Hepatocyte (in vitro differentiated cells): ENCODE results near the gene ENGASE. TPM values are rescaled to one million over a fixed set of nuclear protein-coding genes. Genes with fewer than 3 reads are reported as not detected.

Experiments used
- DNase-seq: peaks from one replicate; pipeline ENCODE4 v3.0.0-alpha.2; 2016; ENCODE audit warnings: low spot score
- H2AFZ ChIP-seq: fragments of 200-600 bp; sonication (generic); 2 replicates; pipeline ENCODE4 v1.6.0; 2016; ENCODE audit warnings: antibody characterized with exemption, mild to moderate bottlenecking
- H3K27ac ChIP-seq: fragments of 200-600 bp; sonication (generic); 2 replicates; pipeline ENCODE4 v1.5.1; 2016; ENCODE audit warnings: mild to moderate bottlenecking
- H3K27me3 ChIP-seq: fragments of 200-600 bp; sonication (generic); 2 replicates; pipeline ENCODE4 v1.6.1; 2016
- H3K36me3 ChIP-seq: fragments of 200-600 bp; sonication (generic); replicated peaks from 2 replicates; pipeline ENCODE4 v1.5.1; 2016; ENCODE audit warnings: low read depth; ENCODE audit not compliant: insufficient read depth
- H3K4me1 ChIP-seq: fragments of 200-600 bp; sonication (generic); 2 replicates; pipeline ENCODE4 v1.5.1; 2016; ENCODE audit warnings: mild to moderate bottlenecking, moderate library complexity; ENCODE audit not compliant: insufficient read depth
- H3K4me2 ChIP-seq: fragments of 200-600 bp; sonication (generic); 2 replicates; pipeline ENCODE4 v1.6.0; 2016
- H3K4me3 ChIP-seq: fragments of 200-600 bp; sonication (generic); 2 replicates; pipeline ENCODE4 v1.5.1; 2016; ENCODE audit warnings: mild to moderate bottlenecking
- H3K79me2 ChIP-seq: fragments of 200-600 bp; sonication (generic); 2 replicates; pipeline ENCODE4 v1.6.0; 2017; ENCODE audit warnings: mild to moderate bottlenecking
- H3K9me2 ChIP-seq: fragments of 200-600 bp; sonication (generic); replicated peaks from 2 replicates; pipeline ENCODE4 v1.6.0; 2017; ENCODE audit warnings: mild to moderate bottlenecking; ENCODE audit not compliant: insufficient read depth
- H3K9me3 ChIP-seq: fragments of 200-600 bp; sonication (generic); 2 replicates; pipeline ENCODE4 v1.5.1; 2016; ENCODE audit warnings: low read depth, mild to moderate bottlenecking
- H4K20me1 ChIP-seq: fragments of 200-600 bp; sonication (generic); 2 replicates; pipeline ENCODE4 v1.6.0; 2016; ENCODE audit warnings: mild to moderate bottlenecking; ENCODE audit not compliant: insufficient read depth, poor library complexity, severe bottlenecking
- EZH2 ChIP-seq: fragments of 200-600 bp; sonication (generic); IDR thresholded peaks from 2 replicates; pipeline ENCODE4 v1.6.1; 2016; ENCODE audit warnings: antibody characterized with exemption, mild to moderate bottlenecking, borderline replicate concordance
- EZH2phosphoT487 ChIP-seq: fragments of 200-600 bp; sonication (generic); IDR thresholded peaks from one replicate; pipeline ENCODE4 v1.6.1; 2018; ENCODE audit warnings: antibody characterized with exemption, mild to moderate bottlenecking, low read depth, moderate library complexity; ENCODE audit not compliant: unreplicated experiment, severe bottlenecking
- WGBS: methylation state at CpG from one replicate; pipeline ENCODE4 v1.1.6; 2016; ENCODE audit warnings: low lambda C conversion rate; ENCODE audit errors: missing lambda C conversion rate; 5-methylcytosine and 5-hydroxymethylcytosine counted together
- polyA plus RNA-seq: library from polyadenylated mRNA; unstranded; fragments of >200 nt; fragmentation: Nextera tagmentation; extraction: Ambion mirVana; gene quantifications from 2 replicates; pipeline ENCODE4 v1.2.1, GENCODE V29; 2016
- total RNA-seq: library from RNA; depleted of rRNA; stranded (reverse); fragments of >200 nt; gene quantifications from 2 replicates; pipeline ENCODE4 v1.2.3, GENCODE V29; 2014
- TF ChIP-seq, protein P1 (sequence below): fragments of 200-600 bp; sonication (generic); IDR thresholded peaks from 2 replicates; pipeline ENCODE4 v1.5.1; 2016; ENCODE audit warnings: antibody characterized with exemption, mild to moderate bottlenecking; ENCODE audit not compliant: poor library complexity

The ENGASE gene, protein sequence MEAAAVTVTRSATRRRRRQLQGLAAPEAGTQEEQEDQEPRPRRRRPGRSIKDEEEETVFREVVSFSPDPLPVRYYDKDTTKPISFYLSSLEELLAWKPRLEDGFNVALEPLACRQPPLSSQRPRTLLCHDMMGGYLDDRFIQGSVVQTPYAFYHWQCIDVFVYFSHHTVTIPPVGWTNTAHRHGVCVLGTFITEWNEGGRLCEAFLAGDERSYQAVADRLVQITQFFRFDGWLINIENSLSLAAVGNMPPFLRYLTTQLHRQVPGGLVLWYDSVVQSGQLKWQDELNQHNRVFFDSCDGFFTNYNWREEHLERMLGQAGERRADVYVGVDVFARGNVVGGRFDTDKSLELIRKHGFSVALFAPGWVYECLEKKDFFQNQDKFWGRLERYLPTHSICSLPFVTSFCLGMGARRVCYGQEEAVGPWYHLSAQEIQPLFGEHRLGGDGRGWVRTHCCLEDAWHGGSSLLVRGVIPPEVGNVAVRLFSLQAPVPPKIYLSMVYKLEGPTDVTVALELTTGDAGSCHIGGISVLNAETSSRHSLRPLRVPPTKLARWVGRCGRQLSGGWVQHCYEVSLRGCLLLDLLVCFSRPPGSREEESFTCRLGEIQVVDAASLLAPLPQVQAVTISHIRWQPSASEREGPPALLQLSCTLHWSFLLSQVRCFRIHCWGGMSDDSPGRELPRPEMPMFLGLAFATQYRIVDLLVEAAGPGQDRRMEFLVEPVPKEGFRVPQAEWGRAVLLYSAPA
- total RNA-seq: 17.5 and 34.0 TPM in 2 replicates
- polyA plus RNA-seq: 24.4 and 46.2 TPM in 2 replicates

DNA sequence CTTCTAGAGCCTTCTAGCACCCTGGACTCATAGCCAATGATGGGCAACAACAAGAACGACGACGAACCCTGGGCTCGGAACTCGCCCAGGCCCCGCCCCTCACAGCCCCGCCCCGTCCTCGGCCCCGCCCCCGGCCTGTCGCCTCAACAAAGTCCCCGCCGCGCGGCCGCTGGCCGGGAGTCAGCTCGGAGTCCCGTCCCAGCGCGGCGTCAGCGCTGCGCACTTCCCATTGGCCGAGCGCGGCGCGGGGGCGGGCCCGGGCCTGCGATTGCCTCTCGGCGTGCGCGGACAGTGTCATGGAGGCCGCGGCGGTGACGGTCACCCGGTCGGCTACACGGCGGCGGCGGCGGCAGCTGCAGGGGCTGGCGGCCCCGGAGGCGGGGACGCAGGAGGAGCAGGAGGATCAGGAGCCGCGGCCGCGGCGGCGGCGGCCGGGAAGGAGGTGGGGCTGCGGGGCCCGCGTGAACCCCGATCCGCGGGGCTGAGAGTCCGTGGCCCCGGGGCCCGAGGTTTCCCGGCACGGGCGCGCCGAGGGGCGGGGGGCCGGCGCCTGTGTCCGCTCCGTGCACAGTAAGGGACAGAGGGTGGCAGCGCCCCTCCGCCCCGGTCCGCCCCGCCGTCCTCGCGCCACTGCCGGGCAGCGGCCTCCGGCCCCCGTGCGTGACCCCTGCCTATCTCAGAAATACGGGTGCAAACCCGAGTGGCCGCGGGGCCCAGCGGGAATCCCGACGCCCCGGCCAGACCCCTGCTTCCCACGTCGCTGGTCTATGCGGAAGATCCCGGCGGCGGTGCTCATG, at the start of gene ENGASE:
Gene ENGASE, plus strand, starts transcription at position 176 of the 797 bp plus-strand sequence. Its CDS starts 121 bp downstream, at position 297.
- Histone ChIP-seq H3K4me2 (peak within 1 kb of the TSS; percentile 96), H4K20me1 (no peaks in the 10 kb centered on the region), H3K4me3 (peak within 1 kb of the TSS; percentile 63), H3K27me3 (no peaks in the 10 kb centered on the region), H3K4me1 (peaks cover 11% of the 10 kb centered on the region), H3K36me3 (no peaks in the 10 kb centered on the region), H2AFZ (peak within 1 kb of the TSS; percentile 65), H3K9me2 (no peaks in the 10 kb centered on the region), H3K9me3 (no peaks in the 10 kb centered on the region), H3K79me2 (peaks cover 9% of the 10 kb centered on the region), H3K27ac (peak within 1 kb of the TSS; percentile 90)
- peak; percentile 98 for DNase-seq
- WGBS: under 1% methylated on average over 80 of the region's 106 CpGs
- TF ChIP-seq EZH2phosphoT487: no peak
- no peak for TF ChIP-seq EZH2
- TF ChIP-seq, protein P1, sequence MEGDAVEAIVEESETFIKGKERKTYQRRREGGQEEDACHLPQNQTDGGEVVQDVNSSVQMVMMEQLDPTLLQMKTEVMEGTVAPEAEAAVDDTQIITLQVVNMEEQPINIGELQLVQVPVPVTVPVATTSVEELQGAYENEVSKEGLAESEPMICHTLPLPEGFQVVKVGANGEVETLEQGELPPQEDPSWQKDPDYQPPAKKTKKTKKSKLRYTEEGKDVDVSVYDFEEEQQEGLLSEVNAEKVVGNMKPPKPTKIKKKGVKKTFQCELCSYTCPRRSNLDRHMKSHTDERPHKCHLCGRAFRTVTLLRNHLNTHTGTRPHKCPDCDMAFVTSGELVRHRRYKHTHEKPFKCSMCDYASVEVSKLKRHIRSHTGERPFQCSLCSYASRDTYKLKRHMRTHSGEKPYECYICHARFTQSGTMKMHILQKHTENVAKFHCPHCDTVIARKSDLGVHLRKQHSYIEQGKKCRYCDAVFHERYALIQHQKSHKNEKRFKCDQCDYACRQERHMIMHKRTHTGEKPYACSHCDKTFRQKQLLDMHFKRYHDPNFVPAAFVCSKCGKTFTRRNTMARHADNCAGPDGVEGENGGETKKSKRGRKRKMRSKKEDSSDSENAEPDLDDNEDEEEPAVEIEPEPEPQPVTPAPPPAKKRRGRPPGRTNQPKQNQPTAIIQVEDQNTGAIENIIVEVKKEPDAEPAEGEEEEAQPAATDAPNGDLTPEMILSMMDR: no peak

DNA sequence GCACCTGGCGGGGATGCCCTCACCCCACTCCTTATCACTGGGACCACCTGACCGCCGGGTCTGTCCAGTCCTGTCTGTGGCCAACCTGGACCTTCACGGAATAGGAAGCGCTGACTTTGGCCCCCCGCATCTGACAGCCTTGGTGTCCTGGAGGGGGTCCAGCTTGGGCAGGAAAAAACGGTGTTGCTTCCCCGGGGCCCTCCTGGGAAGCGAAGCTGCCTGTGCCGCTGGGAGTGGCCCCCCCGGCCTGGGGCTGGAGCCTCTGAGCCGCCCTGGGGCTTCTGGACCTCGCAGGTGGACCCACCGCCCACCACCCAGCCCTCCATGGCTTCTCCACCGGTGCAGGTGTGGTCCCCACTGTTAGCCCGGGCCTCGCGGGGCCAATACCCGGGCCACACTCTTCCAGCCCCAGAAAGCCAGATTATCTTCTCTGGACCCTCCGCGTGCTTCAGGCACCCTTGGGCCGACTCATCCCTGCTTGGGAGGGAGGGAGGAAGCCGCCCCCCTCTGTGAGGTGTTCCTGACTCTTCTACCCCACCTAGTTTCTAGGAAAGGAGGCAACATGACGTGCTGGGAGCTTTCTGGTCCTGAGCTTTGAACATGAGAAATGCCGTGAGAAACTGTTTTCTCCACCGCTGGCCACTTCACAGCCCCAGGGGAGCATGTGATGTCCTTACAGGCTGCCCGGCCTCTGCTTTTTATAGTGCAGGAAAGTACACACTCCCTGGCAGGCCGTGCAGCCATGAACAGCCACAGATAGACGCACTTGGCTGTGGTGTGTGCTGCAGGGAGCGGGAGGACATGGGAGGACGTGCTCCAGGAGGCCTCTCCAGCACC, 49.5 kb upstream of the ENGASE start:
- Histone ChIP-seq H3K4me2 (peak overlapping the region; percentile 100), H3K4me1 (peaks cover 48% of the 10 kb centered on the region), H3K9me3 (no peaks in the 10 kb centered on the region), H3K27ac (no peak overlapping the region), H3K36me3 (no peaks in the 10 kb centered on the region), H2AFZ (peak overlapping the region; percentile 86), H3K27me3 (no peaks in the 10 kb centered on the region), H3K4me3 (no peak overlapping the region), H4K20me1 (no peaks in the 10 kb centered on the region), H3K79me2 (no peaks in the 10 kb centered on the region), H3K9me2 (no peaks in the 10 kb centered on the region)
- no peak for DNase-seq
- TF ChIP-seq EZH2 (no peak), EZH2phosphoT487 (no peak)
- TF ChIP-seq, protein P1: no peak
- WGBS: 73% methylated on average over 31 of the region's 31 CpGs
